SK-N-SH (cell line): Measurements from ENCODE around the gene ERC1. TPM values are rescaled to one million over a fixed set of nuclear protein-coding genes. Genes with fewer than 3 reads are reported as not detected.

Experiments used
- CTCF ChIA-PET: fragments of 300-600, 350-600 bp; formaldehyde crosslinking; extraction: SDS; loops from one replicate; lab custom pipeline; 2021; lab: Yijun Ruan, JAX
- POLR2A ChIA-PET: fragments of 350-600 bp; sonication (Branson Sonifier 250); formaldehyde crosslinking; extraction: SDS; loops from one replicate; lab custom pipeline; 2020; ENCODE audit warnings: antibody characterized with exemption, inconsistent platforms; lab: Yijun Ruan, JAX
- DNase-seq: peaks from one replicate; pipeline ENCODE4 v3.0.0; 2012
- H2AFZ ChIP-seq: fragments of 200-600 bp; sonication (generic); 2 replicates; pipeline ENCODE4 v1.8.1; 2016; ENCODE audit warnings: antibody characterized with exemption, mild to moderate bottlenecking, low read depth
- H3F3A ChIP-seq: fragments of 200-600 bp; sonication (generic); replicated peaks from 2 replicates; pipeline ENCODE3; 2016; ENCODE audit warnings: antibody characterized with exemption, mild to moderate bottlenecking; ENCODE audit not compliant: insufficient read depth
- H3K27ac ChIP-seq, 2 experiments: fragments of 200-500 bp in 1 of 2; fragments of 200-600 bp in 1 of 2; sonication (Bioruptor generic) in 1 of 2; sonication (generic), shearing (Covaris generic) in 1 of 2; 2 replicates each; pipeline versions ENCODE4 v1.5.1 to v1.6.1; 2014 to 2016; ENCODE audit warnings: low read depth in 2 of 2, inconsistent platforms in 1 of 2, low read length in 1 of 2, mild to moderate bottlenecking in 1 of 2, mixed read lengths in 1 of 2
- H3K27me3 ChIP-seq: fragments of 200-600 bp; sonication (generic), shearing (Covaris generic); 2 replicates; pipeline ENCODE4 v1.6.1; 2016; ENCODE audit warnings: mixed run types; ENCODE audit not compliant: insufficient read depth
- H3K36me3 ChIP-seq, 2 experiments: fragments of 200-500 bp in 1 of 2; fragments of 200-600 bp in 1 of 2; sonication (Bioruptor generic) in 1 of 2; sonication (generic) in 1 of 2; replicated peaks in 1 of 2; 2 replicates each; pipeline versions ENCODE3 to v1.5.1; 2014 to 2016; ENCODE audit warnings: low read length in 1 of 2, mild to moderate bottlenecking in 1 of 2; ENCODE audit not compliant: insufficient read depth in 2 of 2, control insufficient read depth in 1 of 2
- H3K4me1 ChIP-seq, 2 experiments: fragments of 200-500 bp in 1 of 2; fragments of 200-600 bp in 1 of 2; sonication (Bioruptor generic) in 1 of 2; sonication (generic), shearing (Covaris generic) in 1 of 2; 2 replicates each; pipeline versions ENCODE4 v1.5.1 to v1.6.1; 2014 to 2016; ENCODE audit warnings: low read depth in 1 of 2, low read length in 1 of 2, mixed run types in 1 of 2; ENCODE audit not compliant: insufficient read depth in 2 of 2, control insufficient read depth in 1 of 2
- H3K4me2 ChIP-seq: fragments of 200-600 bp; sonication (generic), shearing (Covaris generic); 2 replicates; pipeline ENCODE4 v1.6.1; 2017; ENCODE audit warnings: mixed run types
- H3K4me3 ChIP-seq, 2 experiments: fragments of 200-500 bp in 1 of 2; fragments of 200-600 bp in 1 of 2; sonication (Bioruptor generic) in 1 of 2; sonication (generic), shearing (Covaris generic) in 1 of 2; 2 replicates each; pipeline versions ENCODE4 v1.5.1 to v1.8.1; 2014 to 2016; ENCODE audit warnings: low read depth in 2 of 2, inconsistent platforms in 1 of 2, low read length in 1 of 2, mild to moderate bottlenecking in 1 of 2, mixed read lengths in 1 of 2, moderate library complexity in 1 of 2
- H3K79me2 ChIP-seq: fragments of 200-600 bp; sonication (generic); 2 replicates; pipeline ENCODE4 v1.8.1; 2017; ENCODE audit warnings: mild to moderate bottlenecking; ENCODE audit not compliant: insufficient read depth
- H3K9ac ChIP-seq: fragments of 200-600 bp; sonication (generic); 2 replicates; pipeline ENCODE4 v1.6.1; 2017; ENCODE audit warnings: mixed run types
- H3K9me2 ChIP-seq: fragments of 200-600 bp; sonication (generic); 2 replicates; pipeline ENCODE4 v1.6.1; 2017; ENCODE audit warnings: mixed run types
- H3K9me3 ChIP-seq: fragments of 200-600 bp; sonication (generic); 2 replicates; pipeline ENCODE4 v1.6.1; 2017; ENCODE audit warnings: mixed run types, mild to moderate bottlenecking, moderate library complexity
- H4K20me1 ChIP-seq: fragments of 200-600 bp; sonication (generic); 2 replicates; pipeline ENCODE4 v1.6.1; 2017; ENCODE audit warnings: mild to moderate bottlenecking, mixed run types; ENCODE audit not compliant: insufficient read depth
- CTCF ChIP-seq: fragments of 200-600 bp; sonication (generic); IDR thresholded peaks from 2 replicates; pipeline ENCODE4 v1.6.1; 2017; ENCODE audit warnings: antibody characterized with exemption, mild to moderate bottlenecking, moderate library complexity
- ELF1 ChIP-seq: IDR thresholded peaks from 2 replicates; pipeline ENCODE4 v1.4.0; 2012
- EZH2phosphoT487 ChIP-seq: fragments of 200-600 bp; sonication (generic); IDR thresholded peaks from 2 replicates; pipeline ENCODE4 v1.6.1; 2017; ENCODE audit warnings: low read depth, mixed run types, mild to moderate bottlenecking, antibody characterized with exemption, moderate library complexity, borderline replicate concordance
- FOXM1 ChIP-seq: IDR thresholded peaks from 2 replicates; pipeline ENCODE4 v1.4.0; 2012; ENCODE audit warnings: low read depth, mild to moderate bottlenecking
- GATA2 ChIP-seq: sonication (generic); formaldehyde crosslinking; IDR thresholded peaks from 2 replicates; pipeline ENCODE4 v1.5.0; 2020; ENCODE audit warnings: mild to moderate bottlenecking, missing genetic modification reagents
- IRF3 ChIP-seq: fragments of 150-350 bp; IDR thresholded peaks from 2 replicates; pipeline ENCODE4 v1.6.1; 2016; ENCODE audit warnings: mild to moderate bottlenecking, low read depth, low read length
- MEF2A ChIP-seq: IDR thresholded peaks from 2 replicates; pipeline ENCODE4 v1.4.0; 2012; ENCODE audit warnings: low read depth, borderline replicate concordance
- NRF1 ChIP-seq: IDR thresholded peaks from 2 replicates; pipeline ENCODE4 v1.6.1; 2012; ENCODE audit warnings: low read depth, mild to moderate bottlenecking, low read length
- PBX3 ChIP-seq: IDR thresholded peaks from 2 replicates; pipeline ENCODE4; 2012
- POLR2AphosphoS5 ChIP-seq: IDR thresholded peaks from 2 replicates; pipeline ENCODE4 v1.6.1; 2012; ENCODE audit warnings: low read depth, low read length
- RAD21 ChIP-seq: IDR thresholded peaks from 2 replicates; pipeline ENCODE4 v1.6.1; 2012; ENCODE audit warnings: mild to moderate bottlenecking, low read length
- RFX5 ChIP-seq: IDR thresholded peaks from 2 replicates; pipeline ENCODE4 v1.6.1; 2012; ENCODE audit warnings: mild to moderate bottlenecking, improper control_type of control experiment, low read length
- RXRA ChIP-seq: IDR thresholded peaks from 2 replicates; pipeline ENCODE4 v1.4.0; 2012; ENCODE audit warnings: low read depth, mild to moderate bottlenecking, borderline replicate concordance
- SIN3A ChIP-seq: IDR thresholded peaks from 2 replicates; pipeline ENCODE4 v1.6.1; 2012; ENCODE audit warnings: low read depth, mild to moderate bottlenecking, low read length, moderate library complexity, borderline replicate concordance
- SMC3 ChIP-seq: IDR thresholded peaks from 2 replicates; pipeline ENCODE4 v1.6.1; 2012; ENCODE audit warnings: low read depth, low read length, improper control_type of control experiment
- TAF1 ChIP-seq: IDR thresholded peaks from 2 replicates; pipeline ENCODE4 v1.6.1; 2012; ENCODE audit warnings: low read depth, mild to moderate bottlenecking, low read length, moderate library complexity, borderline replicate concordance
- USF1 ChIP-seq: IDR thresholded peaks from 2 replicates; pipeline ENCODE4 v1.4.0; 2012; ENCODE audit warnings: low read depth, borderline replicate concordance
- USF2 ChIP-seq: fragments of 150-350 bp; IDR thresholded peaks from 2 replicates; pipeline ENCODE4 v1.6.1; 2017; ENCODE audit warnings: antibody characterized with exemption, low read length, low read depth, borderline replicate concordance
- YY1 ChIP-seq: IDR thresholded peaks from 2 replicates; pipeline ENCODE4 v1.4.0; 2012; ENCODE audit warnings: low read depth, mild to moderate bottlenecking
- WGBS: methylation state at CpG from one replicate; pipeline ENCODE4 v1.1.6; 2017; ENCODE audit warnings: low lambda C conversion rate; 5-methylcytosine and 5-hydroxymethylcytosine counted together
- polyA plus RNA-seq, 3 experiments: library from polyadenylated mRNA; depleted of rRNA; stranded (reverse); fragments of >200 nt; gene quantifications; 2 replicates each; pipeline ENCODE4 v1.2.3, GENCODE V29; 2012

ERC1 gene
- polyA plus RNA-seq, 1 of the 3 experiments (the other 2 are of a cell fraction) = 7.5 TPM

GRCh38 chr12:1262011-1262410 is 271.0 kb downstream of the ERC1 start:
- Histone ChIP-seq H2AFZ (no peak overlapping the region), H3K27ac (no peak overlapping the region), H3K4me3 (no peak overlapping the region), H3K79me2 (no peaks in the 10 kb centered on the region), H3K9me3 (no peaks in the 10 kb centered on the region), H3K36me3 (peaks cover 22 to 50% of the 10 kb centered on the region in 2 experiments), H3K4me1 (no peaks in the 10 kb centered on the region), H3K9me2 (no peaks in the 10 kb centered on the region), H3K9ac (no peak overlapping the region), H3F3A (no peaks in the 10 kb centered on the region), H3K4me2 (no peak overlapping the region)
- 60% methylated on average over 2 of the region's 2 CpGs for WGBS
- no peak for DNase-seq
- POLR2A ChIA-PET = no interaction called here
- no peak for TF ChIP-seq MEF2A
- no peak for TF ChIP-seq RAD21
- TF ChIP-seq IRF3 = no peak
- no peak for TF ChIP-seq FOXM1
- no peak for TF ChIP-seq PBX3
- TF ChIP-seq RFX5 = no peak
- no peak for TF ChIP-seq GATA2
- TF ChIP-seq SMC3 = no peak
- no peak for TF ChIP-seq CTCF
- TF ChIP-seq USF1 = no peak
- TF ChIP-seq TAF1 = no peak
- no peak for TF ChIP-seq RXRA
- TF ChIP-seq ELF1 = no peak
- TF ChIP-seq POLR2AphosphoS5 = no peak
- TF ChIP-seq YY1 = no peak
- TF ChIP-seq SIN3A = no peak
- no peak for TF ChIP-seq NRF1
- no peak for TF ChIP-seq USF2
- TF ChIP-seq EZH2phosphoT487 = no peak
- TF ChIP-seq, all 33 proteins: peak for 0
- CTCF ChIA-PET = no interaction called here
- H3K27me3 ChIP-seq = no peaks in the 10 kb centered on the region
- no peaks in the 10 kb centered on the region for H4K20me1 ChIP-seq
